ENCODE data around the gene RASA2. TPM values are rescaled to one million over a fixed set of nuclear protein-coding genes. Genes with fewer than 3 reads are reported as not detected.

The RASA2 gene
- total RNA-seq, 1 experiment from 2014 or later = 14.5 TPM

- no peak for TF ChIP-seq POLR2AphosphoS5 (IDR thresholded peaks at IDR 0.05; ENCODE audit: low read depth, low read length)
- TF ChIP-seq SIN3A (IDR thresholded peaks at IDR 0.05; ENCODE audit: borderline replicate concordance, insufficient read depth, low read depth, low read length) = no peak
- no peak for TF ChIP-seq CTCF (IDR thresholded peaks at IDR 0.05)
- no peak for TF ChIP-seq REST (IDR thresholded peaks at IDR 0.05; ENCODE audit: insufficient read depth in 1 of 2, low read depth in 2 of 2, low read length in 1 of 2)
- TF ChIP-seq TCF7L2 (IDR thresholded peaks at IDR 0.05; ENCODE audit: low read depth, low read length) = no peak
- BruUV-seq (replicated peaks) = no TSS peak
- DNase-seq (ENCODE audit: low read depth, low spot score) = no peak
- Histone ChIP-seq H3K27me3 (ENCODE audit: control insufficient read depth, insufficient read depth, low read length) (peaks cover 22% of the 10 kb centered on the region), H3K9me3 (ENCODE audit: control insufficient read depth, insufficient read depth, low read depth, low read length) (peaks cover 9% of the 10 kb centered on the region; the same call in 1 of the 2 replicates), H3K4me3 (ENCODE audit: low read depth in 2 of 2, low read length in 2 of 2) (no peak overlapping the region), H3K27ac (ENCODE audit: low read length) (no peak overlapping the region), H3K36me3 (ENCODE audit: control insufficient read depth, insufficient read depth, low read length) (no peaks in the 10 kb centered on the region), H3K4me1 (ENCODE audit: control insufficient read depth, insufficient read depth, low read length) (no peaks in the 10 kb centered on the region; the same call in 1 of the 2 replicates)
- intact Hi-C loops (cut with micrococcal nuclease; ENCODE audit: unreplicated experiment) = no loop called here
- ATAC-seq = no peak
- ChIA-PET POLR2A (no interaction called here), CTCF (no interaction called here)
- in situ Hi-C loops (cut with HindIII; ENCODE audit: low pct_unique_long_range_greater_than_20kb, low sequenced_read_pairs) = no loop called here
These were observed 169.0 kb downstream of the RASA2 start for GRCh38 chr3:141655801-141656200.

GRCh38 chr3:141656771-141657170, 169.9 kb downstream of the RASA2 start:
- in situ Hi-C loops (cut with HindIII; ENCODE audit: low pct_unique_long_range_greater_than_20kb, low sequenced_read_pairs) = no loop called here
- CTCF ChIA-PET = no interaction called here

More at GRCh38 chr3:141656771-141657170, 169.9 kb downstream of the RASA2 start:
- peaks cover 9% of the 10 kb centered on the region; the same call in 1 of the 2 replicates for H3K9me3 ChIP-seq (ENCODE audit: control insufficient read depth, insufficient read depth, low read depth, low read length)
- intact Hi-C loops (cut with micrococcal nuclease; ENCODE audit: unreplicated experiment) = no loop called here
- TF ChIP-seq CTCF (IDR thresholded peaks at IDR 0.05) (no peak), REST (IDR thresholded peaks at IDR 0.05; ENCODE audit: insufficient read depth in 1 of 2, low read depth in 2 of 2, low read length in 1 of 2) (no peak), TCF7L2 (IDR thresholded peaks at IDR 0.05; ENCODE audit: low read depth, low read length) (no peak), POLR2AphosphoS5 (IDR thresholded peaks at IDR 0.05; ENCODE audit: low read depth, low read length) (no peak)
- DNase-seq (ENCODE audit: low read depth, low spot score) = no peak
- H3K27me3 ChIP-seq (ENCODE audit: control insufficient read depth, insufficient read depth, low read length) = peaks cover 25% of the 10 kb centered on the region
- no peaks in the 10 kb centered on the region for H3K36me3 ChIP-seq (ENCODE audit: control insufficient read depth, insufficient read depth, low read length)
- H3K4me1 ChIP-seq (ENCODE audit: control insufficient read depth, insufficient read depth, low read length) = no peaks in the 10 kb centered on the region; the same call in 1 of the 2 replicates
- BruUV-seq (replicated peaks) = no TSS peak
- H3K4me3 ChIP-seq (ENCODE audit: low read depth in 2 of 2, low read length in 2 of 2) = no peak overlapping the region
- ATAC-seq = no peak
- no peak overlapping the region for H3K27ac ChIP-seq (ENCODE audit: low read length)
- POLR2A ChIA-PET = no interaction called here
